NCI-H2107 (cell line): ENCODE data around the gene TYSND1.
"Not testable (repeated sequence)": the region's sequence is repeated elsewhere in the genome, so short reads cannot be mapped to it uniquely, and the experiment has no call there.

ENCODE experiments used
- DNase-seq: peaks from one replicate; lab custom pipeline; 2025; lab: John Stamatoyannopoulos, UW

Gene TYSND1

DNA sequence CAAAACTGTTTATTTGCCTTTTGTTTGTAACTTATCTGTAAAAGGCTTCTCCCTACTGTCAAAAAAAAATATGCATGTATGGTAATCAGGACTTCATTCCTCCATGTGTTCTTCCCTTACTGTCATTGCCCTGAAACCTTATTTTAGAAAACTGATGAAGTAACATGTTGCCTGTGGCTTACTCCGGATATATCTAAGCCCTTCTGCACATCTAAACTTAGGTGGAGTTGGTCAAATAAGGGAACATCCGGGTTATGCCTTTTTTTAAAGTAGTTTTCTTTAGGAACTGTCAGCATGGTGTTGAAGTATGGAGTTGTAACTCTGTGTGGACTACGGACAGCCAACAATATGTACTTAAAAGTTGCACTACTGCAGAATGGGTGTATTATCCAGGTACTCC is 17.7 kb upstream of the TYSND1 start:
- no peak for DNase-seq

DNA sequence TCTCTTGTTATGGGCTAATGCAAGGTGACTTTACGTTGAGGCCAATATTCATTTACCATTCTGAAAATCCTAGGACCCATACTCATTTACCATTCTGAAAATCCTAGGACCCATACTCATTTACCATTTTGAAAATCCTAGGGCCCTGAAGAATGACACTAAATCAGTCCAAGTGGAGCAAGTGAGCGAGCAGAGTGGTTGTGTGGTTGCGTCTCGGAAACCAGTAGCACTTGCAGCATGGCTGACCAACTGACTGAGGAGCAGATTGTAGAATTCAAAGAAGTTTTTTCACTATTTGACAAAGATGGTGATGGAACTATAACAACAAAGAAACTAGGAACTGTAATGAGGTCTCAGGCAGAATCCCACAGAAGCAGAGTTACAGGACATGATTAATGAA is 16.9 kb upstream of the TYSND1 start:
- DNase-seq, result no peak

DNA sequence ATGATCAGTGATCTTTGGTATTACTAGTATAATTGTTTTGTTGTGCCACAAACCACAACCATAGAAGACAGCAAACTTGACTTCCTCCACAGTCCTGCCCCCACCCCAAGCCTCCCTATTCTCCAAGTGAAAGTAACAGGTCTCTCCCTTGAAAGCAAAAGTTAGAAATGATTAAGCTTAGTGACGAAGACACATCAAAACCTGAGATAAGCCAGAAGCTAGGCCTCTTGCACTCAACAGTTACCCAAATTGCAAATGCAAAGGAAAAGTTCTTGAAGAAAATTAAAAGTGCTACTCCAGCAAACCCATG is 16.3 kb upstream of the TYSND1 start:
- no peak for DNase-seq

DNA sequence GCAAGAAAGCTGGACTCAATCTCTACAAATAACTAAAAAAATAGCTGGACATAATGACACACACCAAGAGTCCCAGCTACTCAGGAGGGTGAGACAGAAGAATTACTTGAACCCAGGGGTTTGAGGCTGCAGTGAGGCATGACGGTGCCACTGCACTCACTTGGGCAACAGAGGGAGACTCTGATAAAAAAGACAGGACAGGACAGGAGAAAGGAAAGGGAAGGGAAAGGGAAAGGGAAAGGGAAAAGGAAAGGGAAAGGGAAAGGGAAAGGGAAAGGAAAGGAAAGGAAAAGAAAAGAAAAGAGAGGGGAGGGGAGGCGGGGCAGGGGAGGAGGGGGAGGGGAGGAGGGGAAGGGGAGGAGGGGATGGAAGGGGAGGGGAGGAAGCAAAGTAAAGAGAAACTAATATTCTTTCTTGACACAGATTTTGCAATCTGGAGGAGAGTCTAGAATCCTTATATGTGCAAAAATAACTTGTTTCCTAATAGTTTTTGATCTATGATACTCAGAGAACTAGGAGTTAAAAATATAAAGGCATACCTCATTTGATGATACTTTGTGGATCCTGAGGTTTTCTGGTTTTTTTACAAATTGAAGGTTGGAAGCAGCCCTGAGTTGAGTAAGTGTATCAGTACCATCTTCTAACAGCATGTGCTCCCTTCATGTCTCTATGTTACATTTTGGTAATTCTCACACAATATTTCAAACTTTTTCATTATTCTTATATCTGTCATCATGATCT is 15.8 kb upstream of the TYSND1 start:
- no peak for DNase-seq

DNA sequence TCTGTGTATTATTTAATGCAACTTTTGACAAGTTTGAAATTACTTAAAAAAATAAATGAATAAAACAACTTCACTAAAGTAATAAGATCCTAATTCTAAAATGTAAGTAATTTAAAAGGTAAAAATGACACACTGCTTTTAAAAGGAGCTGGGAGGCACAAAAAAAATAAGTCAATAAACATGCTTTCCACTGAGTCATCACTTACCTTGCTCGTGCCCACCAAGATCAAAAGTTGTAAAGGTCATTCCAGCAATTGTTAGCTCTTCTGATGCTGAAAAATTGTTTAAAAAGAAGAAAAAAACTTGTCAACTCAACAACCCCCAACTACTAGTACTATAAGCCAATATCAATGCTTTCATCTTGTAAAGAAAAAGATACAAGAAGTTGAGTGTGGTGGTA is 14.3 kb upstream of the TYSND1 start:
- DNase-seq, result no peak

DNA sequence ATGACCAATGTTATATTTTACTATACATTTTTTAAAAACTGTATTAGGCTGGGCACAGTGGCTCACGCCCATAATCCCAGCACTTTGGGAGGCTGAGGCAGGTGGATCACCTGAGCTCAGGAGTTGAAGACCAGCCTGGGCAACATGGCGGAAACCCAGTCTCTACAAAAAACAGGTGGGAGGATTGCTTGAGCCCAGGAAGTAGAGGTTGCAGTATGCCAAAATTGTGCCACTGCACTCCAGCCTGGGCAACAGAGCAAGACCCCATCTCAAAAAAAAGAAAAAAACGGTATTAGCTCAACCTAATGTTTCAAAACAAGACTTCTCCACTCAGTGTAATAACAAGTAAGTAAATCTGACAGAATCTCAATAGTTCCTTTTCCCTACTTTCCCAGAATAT is 12.9 kb upstream of the TYSND1 start:
- not testable (repeated sequence) for DNase-seq

DNA sequence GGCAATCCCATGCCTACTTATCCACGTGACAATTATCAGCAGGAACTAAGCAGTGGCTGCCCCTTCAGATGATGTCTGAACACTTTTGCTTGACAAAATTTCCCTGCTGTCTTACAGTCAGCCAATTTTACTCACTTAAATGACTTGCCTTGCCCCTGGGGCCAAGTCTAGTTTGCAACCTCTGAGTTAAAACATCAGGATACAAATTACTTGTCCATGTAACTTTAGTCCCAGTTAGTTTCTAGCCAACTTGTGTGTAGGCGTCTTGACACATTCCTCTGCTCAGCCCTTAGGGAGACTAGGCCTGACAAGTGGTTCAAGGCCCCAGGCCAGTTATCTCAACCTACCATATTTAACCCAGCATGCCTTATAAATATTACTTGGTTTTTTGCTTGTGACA is 11.6 kb upstream of the TYSND1 start:
- DNase-seq, result no peak

DNA sequence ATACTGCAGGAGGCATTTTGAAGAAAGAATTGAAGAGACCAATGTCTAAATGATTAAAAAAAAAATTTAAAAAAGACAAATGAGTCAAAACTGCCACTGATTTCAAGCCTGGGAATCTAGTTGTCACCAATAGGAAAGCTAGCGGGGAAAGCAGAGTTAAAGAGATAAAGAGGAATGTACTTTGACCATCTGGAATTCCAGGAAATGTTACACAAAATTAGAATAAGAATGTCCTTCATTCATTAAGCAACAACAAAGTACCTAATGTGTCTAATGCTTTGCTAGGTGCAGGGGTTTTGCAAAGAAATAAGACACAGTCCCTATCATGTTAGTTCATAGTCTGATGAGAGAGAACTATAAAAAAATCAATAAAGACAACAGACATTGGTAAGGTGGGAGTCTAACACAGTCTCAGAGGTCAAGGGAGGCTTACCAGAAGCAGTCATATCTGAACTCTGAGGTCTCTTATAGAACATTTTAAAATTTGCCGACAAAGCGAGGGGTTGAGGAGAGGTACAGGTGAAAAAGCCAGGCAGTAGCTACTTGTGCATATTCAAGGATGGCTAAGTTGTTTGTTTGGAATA is 8.8 kb upstream of the TYSND1 start:
- DNase-seq, result no peak

DNA sequence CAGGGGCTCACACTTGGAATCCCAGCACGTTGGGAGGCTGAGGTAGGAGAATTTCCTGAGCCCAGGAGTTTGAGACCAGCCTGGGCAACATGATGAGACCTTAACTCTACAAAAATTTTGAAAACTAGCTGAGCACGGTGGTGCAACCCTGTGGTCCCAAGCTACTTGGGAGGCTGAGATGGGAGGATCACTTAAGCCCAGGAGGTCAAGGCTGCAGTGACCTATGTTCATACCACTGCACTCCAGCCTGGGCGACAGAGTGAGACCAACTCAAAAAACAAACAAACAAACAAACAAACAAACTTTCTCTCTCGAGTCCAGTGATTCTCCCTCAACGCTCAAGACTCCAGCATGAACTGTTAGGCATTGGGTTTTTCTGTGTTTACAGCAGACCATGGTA is 2.0 kb upstream of the TYSND1 start:
- no peak for DNase-seq

DNA sequence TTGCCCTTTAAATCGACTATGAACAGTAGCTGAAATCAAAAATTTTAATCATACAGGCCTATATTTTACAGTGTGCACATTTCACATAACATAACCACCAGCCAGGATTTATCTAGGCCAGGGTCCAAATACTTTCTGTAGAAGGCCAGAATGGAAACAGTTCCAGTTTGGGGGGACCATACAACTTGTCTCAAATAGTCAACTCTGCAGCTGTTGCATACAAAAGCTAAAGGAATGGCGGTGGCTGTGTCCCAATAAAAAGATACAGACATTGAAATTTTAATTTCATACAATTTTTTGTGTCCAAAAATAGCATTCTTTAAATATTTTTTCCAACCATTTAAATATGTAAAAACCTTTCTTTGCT is 742 bp upstream of the TYSND1 start:
- no peak for DNase-seq

DNA sequence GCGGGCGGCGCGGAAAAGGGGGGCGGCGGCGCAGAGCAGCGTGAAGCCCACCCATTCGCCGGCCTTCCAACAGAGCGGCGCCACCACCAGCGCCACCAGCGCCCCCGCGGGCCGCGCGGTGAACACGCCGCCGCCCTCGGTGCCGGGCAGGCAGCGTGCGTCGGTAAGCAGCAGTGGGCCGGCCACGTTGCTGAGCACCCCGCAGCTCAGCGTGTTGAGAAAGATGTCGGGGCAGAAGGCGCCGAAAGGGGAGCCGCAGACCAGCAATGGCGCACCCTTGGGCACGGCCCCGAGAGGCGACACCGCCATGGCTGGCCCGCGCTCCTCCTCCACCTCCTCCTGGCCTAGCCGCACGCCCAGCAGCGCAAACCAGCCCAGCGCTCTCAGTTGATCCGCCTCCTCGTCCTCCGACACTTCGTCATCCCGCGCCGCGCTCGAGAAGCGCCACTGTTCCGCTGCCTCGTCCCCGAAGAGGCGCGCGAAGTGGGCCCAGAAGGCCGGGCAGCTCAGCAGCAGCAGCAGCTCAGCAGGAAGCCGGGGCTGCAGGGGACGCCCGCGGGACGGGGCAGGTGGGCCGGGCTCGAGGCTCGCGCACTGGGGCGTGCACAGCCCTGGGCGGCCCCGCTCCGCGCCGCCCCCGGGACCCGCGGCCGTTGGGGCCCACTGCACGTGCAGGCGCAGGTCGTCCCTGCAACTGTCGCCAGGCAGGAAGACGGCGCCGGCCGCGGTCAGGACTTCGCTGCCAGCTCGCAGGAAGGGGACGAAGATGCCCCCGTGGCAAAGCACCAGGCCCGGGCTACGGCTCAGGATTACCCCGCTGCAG is 623 bp downstream of the TYSND1 start:
- no peak for DNase-seq

DNA sequence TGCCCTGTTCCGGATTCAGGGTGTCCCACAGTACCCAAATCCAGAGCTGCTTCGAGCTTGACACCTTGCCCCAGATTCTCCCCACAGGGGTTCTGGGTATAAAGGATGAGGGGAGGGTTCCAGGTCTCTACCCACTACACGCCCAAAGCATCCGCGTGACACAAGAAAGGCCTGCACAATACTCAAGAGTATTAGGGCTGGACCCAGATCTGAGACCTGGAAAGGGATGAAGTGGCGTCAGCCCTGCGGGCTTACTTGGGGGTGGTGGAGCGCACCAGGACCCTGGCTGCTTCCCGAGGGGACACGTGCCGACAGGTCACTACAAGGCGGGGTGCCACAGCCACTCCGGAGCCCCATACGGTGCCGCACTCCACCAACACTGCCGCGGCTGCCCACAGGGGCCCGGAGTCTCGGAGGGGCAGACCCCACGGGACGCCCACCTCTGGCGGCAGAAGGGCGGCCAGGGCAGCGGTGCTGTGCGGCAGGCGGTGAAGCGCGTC is 1.3 kb downstream of the TYSND1 start:
- no peak for DNase-seq

DNA sequence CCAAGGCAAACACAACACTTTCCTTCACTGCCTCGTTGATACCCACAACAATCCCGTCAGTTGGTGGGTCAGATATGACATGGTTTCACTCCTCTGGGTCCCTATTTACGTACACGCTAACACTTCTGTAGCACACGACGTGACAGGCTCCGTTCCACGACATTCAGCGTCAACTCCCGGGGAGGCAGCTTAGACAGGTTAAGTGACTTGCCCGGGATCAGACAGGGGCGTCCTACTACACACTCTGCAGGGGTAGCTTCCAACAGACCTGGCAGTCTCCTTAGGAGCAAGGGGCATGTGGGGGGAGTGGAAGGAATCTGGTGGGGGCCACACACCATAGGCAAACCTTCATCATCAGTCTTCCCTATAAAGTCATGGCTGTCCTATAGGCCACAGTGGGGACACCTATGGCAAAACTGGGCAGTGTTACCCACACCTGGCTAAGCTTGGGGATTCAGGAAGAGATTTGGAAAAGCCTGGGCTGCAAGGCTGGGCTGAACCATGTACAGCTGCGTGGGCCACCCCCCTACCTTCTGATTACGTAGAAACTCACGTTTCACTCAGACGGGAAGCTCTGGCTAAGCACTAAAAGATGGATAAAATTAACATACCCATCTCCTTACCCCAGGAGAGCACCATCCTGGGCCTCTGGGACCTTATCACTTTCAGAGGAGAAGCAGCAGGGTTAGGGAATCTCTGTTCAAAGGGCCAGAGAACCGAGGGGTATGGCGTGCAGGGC is 2.0 kb downstream of the TYSND1 start:
- DNase-seq, result no peak

DNA sequence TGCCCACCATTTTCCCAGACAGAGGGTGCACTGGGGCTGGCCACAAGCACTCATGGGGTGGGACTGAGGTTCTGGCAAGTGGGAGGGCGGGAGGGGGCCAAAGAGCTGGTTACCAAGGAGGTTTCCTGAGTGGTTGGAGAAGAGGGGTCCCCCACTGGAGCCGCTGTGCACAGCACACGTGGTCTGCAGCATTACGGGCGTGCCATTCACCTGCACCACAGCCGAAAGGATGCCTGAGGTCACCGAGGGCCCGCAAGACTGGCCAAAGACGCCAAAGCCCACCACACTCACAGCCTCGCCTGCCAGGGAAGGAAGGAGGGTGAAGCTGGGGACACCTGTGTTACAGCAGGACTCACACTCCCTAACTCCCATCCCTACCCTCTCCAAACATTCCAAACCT is 3.9 kb downstream of the TYSND1 start:
- DNase-seq, result no peak

DNA sequence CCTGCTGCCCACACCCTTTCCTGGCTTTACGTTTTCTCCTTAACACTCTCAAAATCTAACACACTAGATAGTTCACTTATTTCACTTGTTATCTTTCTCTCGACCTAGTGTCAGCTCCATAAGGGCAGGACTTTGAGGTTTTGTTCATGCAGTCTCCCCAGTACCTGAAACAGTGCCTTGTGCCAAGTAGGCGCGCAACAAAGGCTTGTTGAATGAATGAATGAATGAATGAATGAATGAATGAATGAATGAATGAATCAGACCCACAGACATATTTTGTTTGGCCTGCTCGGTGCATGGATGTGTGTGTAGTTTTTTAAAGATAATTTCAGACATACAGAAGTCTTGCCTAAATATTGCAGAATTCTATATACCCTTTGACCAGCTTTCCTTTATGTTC is 6.2 kb downstream of the TYSND1 start:
- no peak for DNase-seq

DNA sequence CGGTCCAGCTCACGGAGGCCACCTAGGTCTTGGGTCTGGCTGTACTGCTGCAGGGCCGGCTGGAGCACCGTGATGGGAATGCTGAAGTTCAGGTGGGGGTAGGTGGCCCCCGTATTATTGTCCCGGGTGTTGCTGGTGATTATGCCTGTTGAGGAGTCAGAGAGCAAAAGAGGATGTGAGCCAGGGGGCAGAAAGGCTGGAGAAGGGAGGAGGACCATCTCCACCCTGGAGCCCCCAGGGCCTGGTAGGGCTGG is 6.6 kb downstream of the TYSND1 start:
- DNase-seq, result no peak

DNA sequence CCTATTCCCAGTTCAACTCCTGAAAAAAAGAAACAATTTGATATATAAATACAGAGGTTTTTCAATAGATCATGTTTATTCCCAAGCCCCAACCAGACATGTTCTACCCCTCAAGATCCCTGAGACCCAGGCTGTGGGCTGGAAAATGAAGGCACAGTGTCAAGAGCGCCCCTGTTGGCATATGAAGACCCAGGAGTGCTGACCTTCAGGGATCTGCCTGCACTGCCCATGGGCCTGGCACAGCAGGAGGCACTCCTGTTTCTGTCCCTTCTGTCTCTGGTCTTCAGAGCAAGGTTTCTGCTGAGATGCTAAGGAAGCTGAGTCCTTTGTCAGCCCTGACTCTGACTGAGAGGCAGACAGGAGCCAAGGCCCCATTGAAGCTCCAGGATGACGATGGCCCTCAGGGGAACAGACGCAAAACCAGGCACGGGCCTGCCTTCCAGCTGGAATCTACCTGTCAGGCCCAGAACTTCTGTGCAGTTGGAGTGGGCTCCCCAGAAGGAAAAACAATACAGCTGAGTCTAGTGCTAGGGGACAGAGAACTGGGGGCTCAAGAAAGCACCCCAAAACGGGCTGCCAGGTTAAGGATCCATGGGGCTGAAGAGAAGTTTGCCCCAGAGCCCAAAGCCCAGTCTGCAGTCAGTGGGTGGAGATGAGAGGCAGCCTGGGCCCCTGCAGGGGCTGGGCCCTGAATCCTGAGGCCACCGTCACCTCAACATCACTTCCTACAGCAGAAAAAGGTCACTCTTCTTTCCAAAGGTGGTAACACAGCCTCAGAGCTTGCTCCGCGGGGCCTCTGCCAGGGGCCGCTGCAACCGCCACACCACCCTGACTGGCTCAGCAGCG is 7.1 kb downstream of the TYSND1 start:
- no peak for DNase-seq

DNA sequence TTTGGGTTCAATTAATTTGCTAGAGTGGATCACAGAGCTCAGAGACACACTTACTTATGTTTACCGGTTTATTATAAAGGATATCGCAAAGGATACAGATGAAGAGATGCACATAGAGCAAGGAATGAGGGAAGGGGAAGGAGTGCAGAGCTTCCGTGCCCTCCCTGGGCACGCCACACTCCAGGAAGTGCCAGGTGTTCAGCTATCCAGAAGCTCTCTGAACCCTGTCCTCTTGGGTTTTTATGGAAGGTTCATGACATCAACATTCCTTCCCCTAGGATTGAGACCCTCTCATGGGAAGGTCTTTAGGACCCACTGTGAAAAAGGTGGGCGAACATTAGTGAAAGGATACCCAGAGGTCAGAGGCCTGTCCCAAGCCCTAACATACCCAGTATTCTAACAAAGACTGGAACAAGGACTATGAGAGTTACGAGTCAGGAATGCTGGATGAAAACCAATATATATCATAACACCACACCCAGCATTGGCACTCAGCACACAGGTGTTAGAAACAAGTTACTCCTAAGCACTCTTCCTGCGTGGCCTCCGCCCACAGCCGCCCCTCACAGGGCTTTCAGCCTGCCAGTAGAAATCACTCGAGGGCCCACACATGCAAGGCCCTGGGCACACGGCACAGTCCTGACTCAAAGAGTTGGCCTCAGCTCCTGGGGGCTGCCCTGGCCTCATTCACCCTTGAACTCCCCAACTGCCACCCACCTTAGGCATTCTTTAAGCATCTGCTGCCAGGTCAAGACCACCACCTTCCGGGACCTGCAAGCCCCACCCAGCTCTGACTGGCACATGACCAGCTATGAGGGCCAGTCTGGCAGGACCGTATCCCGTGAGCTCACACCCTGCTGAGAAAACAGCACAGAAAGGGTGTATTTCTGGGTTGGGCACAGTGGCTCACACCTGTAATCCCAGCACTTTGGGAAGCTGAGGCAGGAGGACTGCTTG is 8.3 kb downstream of the TYSND1 start:
- no peak for DNase-seq

DNA sequence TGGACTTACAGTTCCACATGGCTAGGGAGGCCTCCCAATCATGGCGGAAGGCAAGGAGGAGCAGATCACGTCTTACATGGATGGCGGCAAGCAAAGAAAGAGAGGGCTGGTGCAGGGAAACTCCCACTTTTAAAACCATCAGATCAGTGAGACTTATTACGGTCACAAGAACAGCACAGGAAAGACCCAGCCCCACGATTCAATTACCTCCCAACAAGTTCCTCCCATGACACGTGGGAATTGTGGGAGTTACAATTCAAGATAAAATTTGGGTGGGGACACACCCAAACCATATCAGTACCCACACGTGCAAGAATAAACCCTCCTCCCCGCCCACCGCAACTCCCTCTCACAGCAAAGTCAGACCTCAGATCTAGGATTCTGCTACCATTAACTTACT is 9.4 kb downstream of the TYSND1 start:
- no peak for DNase-seq

DNA sequence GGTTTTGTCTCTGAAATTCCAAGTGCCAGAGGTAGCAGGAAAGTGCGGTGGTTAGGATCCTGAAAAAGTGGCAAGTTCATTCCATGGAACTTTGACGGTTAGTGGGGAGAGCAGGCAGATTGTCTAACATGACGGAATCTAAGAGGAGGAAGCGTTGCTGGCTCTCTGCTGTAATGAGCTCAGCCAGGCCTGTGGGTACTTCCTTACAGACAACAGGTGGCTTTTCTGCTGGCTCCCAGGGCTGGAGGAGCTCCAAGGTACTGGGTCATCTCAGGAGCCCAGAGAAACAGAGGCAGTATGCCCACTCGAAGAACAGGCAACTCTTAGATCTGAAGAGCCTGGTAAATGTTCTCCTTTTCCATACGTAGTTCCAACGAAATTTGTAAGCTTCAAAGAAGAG is 10.8 kb downstream of the TYSND1 start:
- DNase-seq, result no peak

DNA sequence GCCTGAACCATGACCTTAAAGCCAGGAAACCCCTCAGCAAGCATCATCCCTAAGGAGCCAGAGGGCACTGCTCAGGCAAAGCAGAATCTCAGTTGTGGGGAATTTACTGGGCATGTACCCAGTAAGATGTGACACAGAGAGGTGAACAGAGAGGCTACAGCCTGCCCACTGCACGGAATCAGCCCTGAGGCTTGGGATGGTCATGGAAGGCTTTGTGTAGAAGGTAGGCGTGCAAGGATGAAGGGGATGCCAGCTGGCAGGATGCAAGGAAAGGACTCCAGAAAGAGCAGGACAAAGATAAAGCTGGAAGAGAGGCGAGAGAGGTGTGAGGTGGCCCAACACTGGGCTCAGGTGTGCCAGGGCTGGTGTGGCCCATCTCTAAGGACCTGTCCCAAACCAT is 11.5 kb downstream of the TYSND1 start:
- DNase-seq, result no peak
